Ishikawa (cell line): ENCODE results near the gene RIPOR3.

Experiments used
- EP300 ChIP-seq: IDR thresholded peaks from 2 replicates; pipeline ENCODE4 v1.6.1; 2012; ENCODE audit warnings: borderline replicate concordance
- MAX ChIP-seq: IDR thresholded peaks from 2 replicates; pipeline ENCODE4 v1.6.1; 2012
- NFIC ChIP-seq: IDR thresholded peaks from 2 replicates; pipeline ENCODE4 v1.6.1; 2012

- TF ChIP-seq MAX: no peak
- TF ChIP-seq EP300: no peak
- TF ChIP-seq NFIC: no peak
Observed at GRCh38 chr20:50565871-50566270, 125.5 kb downstream of the RIPOR3 start.
